Astrocyte (in vitro differentiated cells and primary cell): ENCODE data around the gene BICRA.

ENCODE experiments used
- EZH2 ChIP-seq: IDR thresholded peaks from 2 replicates; pipeline ENCODE4 v1.6.1; 2012; ENCODE audit warnings: mild to moderate bottlenecking, low read length, inconsistent platforms; ENCODE audit not compliant: insufficient read depth
- TF ChIP-seq, protein P1 (sequence below): IDR thresholded peaks from 2 replicates; pipeline ENCODE4 v1.5.1; 2011; ENCODE audit warnings: low read depth, mild to moderate bottlenecking, inconsistent platforms, low read length, moderate library complexity; ENCODE audit not compliant: insufficient read depth

DNA sequence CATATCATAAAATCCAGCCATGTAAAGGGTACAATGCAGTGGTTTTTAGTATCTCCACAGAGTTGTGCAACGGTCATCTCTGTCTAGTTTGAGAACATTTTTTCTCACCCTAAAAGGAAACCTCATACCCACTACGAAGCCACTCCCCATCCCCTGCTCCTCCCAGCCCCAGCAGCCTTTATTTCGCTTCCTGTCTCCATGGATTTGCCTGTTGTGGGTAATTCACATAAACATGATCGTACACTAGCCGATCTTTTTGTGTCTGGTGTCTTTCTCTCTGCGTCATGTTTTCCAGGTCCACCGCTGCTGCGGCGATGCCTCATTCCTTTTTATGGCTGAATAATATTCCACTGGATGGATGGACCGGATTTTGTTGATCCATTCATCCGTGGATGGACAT is 28.6 kb downstream of the BICRA start:
- TF ChIP-seq, protein P1, sequence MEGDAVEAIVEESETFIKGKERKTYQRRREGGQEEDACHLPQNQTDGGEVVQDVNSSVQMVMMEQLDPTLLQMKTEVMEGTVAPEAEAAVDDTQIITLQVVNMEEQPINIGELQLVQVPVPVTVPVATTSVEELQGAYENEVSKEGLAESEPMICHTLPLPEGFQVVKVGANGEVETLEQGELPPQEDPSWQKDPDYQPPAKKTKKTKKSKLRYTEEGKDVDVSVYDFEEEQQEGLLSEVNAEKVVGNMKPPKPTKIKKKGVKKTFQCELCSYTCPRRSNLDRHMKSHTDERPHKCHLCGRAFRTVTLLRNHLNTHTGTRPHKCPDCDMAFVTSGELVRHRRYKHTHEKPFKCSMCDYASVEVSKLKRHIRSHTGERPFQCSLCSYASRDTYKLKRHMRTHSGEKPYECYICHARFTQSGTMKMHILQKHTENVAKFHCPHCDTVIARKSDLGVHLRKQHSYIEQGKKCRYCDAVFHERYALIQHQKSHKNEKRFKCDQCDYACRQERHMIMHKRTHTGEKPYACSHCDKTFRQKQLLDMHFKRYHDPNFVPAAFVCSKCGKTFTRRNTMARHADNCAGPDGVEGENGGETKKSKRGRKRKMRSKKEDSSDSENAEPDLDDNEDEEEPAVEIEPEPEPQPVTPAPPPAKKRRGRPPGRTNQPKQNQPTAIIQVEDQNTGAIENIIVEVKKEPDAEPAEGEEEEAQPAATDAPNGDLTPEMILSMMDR, result no peak
- no peak for TF ChIP-seq EZH2
